H1 (cell line): ENCODE data around the gene PBX1. TPM values are rescaled to one million over a fixed set of nuclear protein-coding genes. Genes with fewer than 3 reads are reported as not detected.

ENCODE experiments used
- CBX8 ChIP-seq: fragments of 300-800, 300-1000 bp; sonication (generic); IDR thresholded peaks from 2 replicates; pipeline ENCODE4 v1.7.1; 2016; ENCODE audit warnings: low read depth, low read length, borderline replicate concordance
- FOSL1 ChIP-seq: IDR thresholded peaks from 2 replicates; pipeline ENCODE4 v1.6.1; 2011; ENCODE audit warnings: mild to moderate bottlenecking, low read depth, low read length, moderate library complexity; ENCODE audit not compliant: insufficient read depth
- HDAC6 ChIP-seq: IDR thresholded peaks from one replicate; pipeline ENCODE4 v1.7.1; 2012; ENCODE audit warnings: low read depth, mild to moderate bottlenecking, inconsistent platforms, low read length, moderate library complexity
- NANOG ChIP-seq: IDR thresholded peaks from 2 replicates; pipeline ENCODE4 v1.6.1; 2011; ENCODE audit warnings: low read length, low read depth, mild to moderate bottlenecking, inconsistent platforms; ENCODE audit not compliant: insufficient read depth, poor library complexity, severe bottlenecking
- TCF12 ChIP-seq: IDR thresholded peaks from 2 replicates; pipeline ENCODE4 v1.6.1; 2011; ENCODE audit warnings: low read depth, mild to moderate bottlenecking, low read length
- polyA plus RNA-seq, 7 experiments: library from polyadenylated mRNA; depleted of rRNA in 3 of 7; stranded (reverse) in 5 of 7; unstranded in 2 of 7; fragments of >200 nt in 5 of 7; fragments of 200-250 nt in 2 of 7; gene quantifications; 1 replicate in 5 of 7; 2 replicates in 1 of 7; 4 replicates in 1 of 7; pipeline versions ENCODE4 v1.2.1 to v1.2.3, GENCODE V29; 2011 to 2013; ENCODE audit warnings: missing spikeins in 2 of 7, mixed read lengths in 2 of 7
- total RNA-seq: library from RNA; stranded (reverse); fragmentation: NEBNext Ultra II Directional; extraction: Animal tissue kit (Norgen Biotek cat#: 25700); gene quantifications from 2 replicates; pipeline ENCODE4 v1.2.1, GENCODE V29; 2021
- TF ChIP-seq, protein P1 (sequence below): IDR thresholded peaks from 2 replicates; pipeline ENCODE4 v1.6.1; 2012; ENCODE audit warnings: inconsistent platforms
- TF ChIP-seq, protein P2 (sequence below): IDR thresholded peaks from 2 replicates; pipeline ENCODE4 v1.6.1; 2011; ENCODE audit warnings: low read length, improper control_type of control experiment

The PBX1 gene
- total and polyA plus RNA-seq, 2 of the 8 experiments (the other 6 are each of a cell fraction or from before 2014, with no cell fraction given) = 87.4 to 124 TPM

DNA sequence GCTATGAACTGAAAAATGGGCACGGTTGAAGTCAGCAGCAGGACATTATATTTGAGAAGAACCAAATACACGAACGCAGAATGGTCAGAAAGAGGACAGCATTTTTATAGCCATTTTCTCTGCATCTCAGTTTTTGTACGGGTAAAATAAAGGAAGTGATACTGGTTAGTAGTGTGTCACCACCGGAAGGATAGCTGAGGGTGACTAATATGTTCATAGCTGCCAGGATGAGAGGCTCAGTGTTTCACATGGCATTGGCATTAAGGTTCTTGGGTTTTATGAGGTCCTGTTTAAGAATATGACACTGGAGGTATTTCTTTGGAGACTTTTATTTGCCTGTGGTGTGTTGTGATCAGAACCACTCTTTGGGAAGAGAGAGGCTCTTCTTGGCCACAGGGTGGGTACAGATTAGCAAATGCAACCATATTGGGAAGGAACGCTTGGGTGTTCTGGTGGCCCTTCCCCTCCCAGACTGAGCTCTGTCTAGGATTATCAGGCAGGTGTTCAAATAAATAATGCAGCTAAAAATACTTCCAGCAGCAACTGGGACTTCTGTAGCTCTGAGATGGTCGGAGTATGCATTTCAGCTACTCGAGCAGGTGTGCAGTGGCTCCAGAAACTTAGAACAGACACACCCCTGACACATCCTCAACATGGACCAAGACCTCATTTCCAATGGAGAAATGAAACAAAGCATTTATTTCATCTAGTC lies 158.2 kb downstream of the PBX1 start (continued):
- TF ChIP-seq HDAC6 (no peak), NANOG (no peak), CBX8 (no peak), FOSL1 (no peak), TCF12 (no peak)
- TF ChIP-seq, protein P1, sequence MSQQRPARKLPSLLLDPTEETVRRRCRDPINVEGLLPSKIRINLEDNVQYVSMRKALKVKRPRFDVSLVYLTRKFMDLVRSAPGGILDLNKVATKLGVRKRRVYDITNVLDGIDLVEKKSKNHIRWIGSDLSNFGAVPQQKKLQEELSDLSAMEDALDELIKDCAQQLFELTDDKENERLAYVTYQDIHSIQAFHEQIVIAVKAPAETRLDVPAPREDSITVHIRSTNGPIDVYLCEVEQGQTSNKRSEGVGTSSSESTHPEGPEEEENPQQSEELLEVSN = no peak
- TF ChIP-seq, protein P2, sequence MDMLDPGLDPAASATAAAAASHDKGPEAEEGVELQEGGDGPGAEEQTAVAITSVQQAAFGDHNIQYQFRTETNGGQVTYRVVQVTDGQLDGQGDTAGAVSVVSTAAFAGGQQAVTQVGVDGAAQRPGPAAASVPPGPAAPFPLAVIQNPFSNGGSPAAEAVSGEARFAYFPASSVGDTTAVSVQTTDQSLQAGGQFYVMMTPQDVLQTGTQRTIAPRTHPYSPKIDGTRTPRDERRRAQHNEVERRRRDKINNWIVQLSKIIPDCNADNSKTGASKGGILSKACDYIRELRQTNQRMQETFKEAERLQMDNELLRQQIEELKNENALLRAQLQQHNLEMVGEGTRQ = no peak
